Smooth muscle cell (in vitro differentiated cells): ENCODE data around the gene H6PD. TPM values are rescaled to one million over a fixed set of nuclear protein-coding genes. Genes with fewer than 3 reads are reported as not detected.

ENCODE experiments used
- DNase-seq: peaks from one replicate; lab custom pipeline; 2025; ENCODE audit not compliant: unreplicated experiment; lab: John Stamatoyannopoulos, UW
- H2AFZ ChIP-seq: fragments of 200-600 bp; sonication (generic); 2 replicates; pipeline ENCODE4 v1.6.0; 2016; ENCODE audit warnings: antibody characterized with exemption, low read depth, mild to moderate bottlenecking
- H3F3A ChIP-seq: fragments of 200-600 bp; sonication (generic); 2 replicates; pipeline ENCODE4 v1.6.0; 2017; ENCODE audit warnings: antibody characterized with exemption, low read depth
- H3K27ac ChIP-seq: fragments of 200-600 bp; sonication (generic); 2 replicates; pipeline ENCODE4 v1.5.1; 2016; ENCODE audit warnings: low read depth, mild to moderate bottlenecking
- H3K27me3 ChIP-seq: fragments of 200-600 bp; sonication (generic); 2 replicates; pipeline ENCODE4 v1.6.1; 2016; ENCODE audit warnings: low read depth, mild to moderate bottlenecking
- H3K36me3 ChIP-seq: fragments of 200-600 bp; sonication (generic); 2 replicates; pipeline ENCODE4 v1.5.1; 2016; ENCODE audit warnings: low read depth
- H3K4me1 ChIP-seq: fragments of 200-600 bp; sonication (generic); 2 replicates; pipeline ENCODE4 v1.5.1; 2016; ENCODE audit warnings: low read depth
- H3K4me2 ChIP-seq: fragments of 200-600 bp; sonication (generic); 2 replicates; pipeline ENCODE4 v1.6.0; 2016; ENCODE audit warnings: mild to moderate bottlenecking
- H3K4me3 ChIP-seq: fragments of 200-600 bp; sonication (generic); 2 replicates; pipeline ENCODE4 v1.5.1; 2016; ENCODE audit warnings: mild to moderate bottlenecking
- H3K79me2 ChIP-seq: fragments of 200-600 bp; sonication (generic); 2 replicates; pipeline ENCODE4 v1.6.0; 2016; ENCODE audit warnings: low read depth, mild to moderate bottlenecking
- H3K9ac ChIP-seq: fragments of 200-600 bp; sonication (generic); 2 replicates; pipeline ENCODE4 v1.6.0; 2016; ENCODE audit warnings: low read depth
- H3K9me3 ChIP-seq: fragments of 200-600 bp; sonication (generic); replicated peaks from 2 replicates; pipeline ENCODE4 v1.5.1; 2016; ENCODE audit warnings: low read depth
- H4K20me1 ChIP-seq: fragments of 200-600 bp; sonication (generic); 2 replicates; pipeline ENCODE4 v1.6.0; 2016; ENCODE audit warnings: low read depth
- CTCF ChIP-seq: fragments of 200-600 bp; sonication (generic); IDR thresholded peaks from 2 replicates; pipeline ENCODE4 v1.5.1; 2017; ENCODE audit warnings: borderline replicate concordance, mild to moderate bottlenecking, antibody characterized with exemption; ENCODE audit not compliant: insufficient read depth, poor library complexity, severe bottlenecking
- WGBS: methylation state at CpG from one replicate; pipeline ENCODE4 v1.1.7; 2016; ENCODE audit warnings: low lambda C conversion rate; 5-methylcytosine and 5-hydroxymethylcytosine counted together
- polyA plus RNA-seq: library from polyadenylated mRNA; unstranded; fragments of >200 nt; fragmentation: Nextera tagmentation; extraction: Ambion mirVana; gene quantifications from 2 replicates; pipeline ENCODE4 v1.2.1, GENCODE V29; 2016
- total RNA-seq: library from RNA; depleted of rRNA; stranded (reverse); fragments of >200 nt; gene quantifications from 2 replicates; pipeline ENCODE4 v1.2.3, GENCODE V29; 2014

H6PD gene
- total and polyA plus RNA-seq, 2 experiments from 2014 or later = 15.1 to 15.3 TPM

GRCh38 chr1:9317072-9317471 is 82.5 kb downstream of the H6PD start:
- Histone ChIP-seq H3K4me1 (peaks cover 32% of the 10 kb centered on the region), H3K9ac (peak overlapping the region; percentile 64)

GRCh38 chr1:9317591-9318417 is 83.2 kb downstream of the H6PD start:
- Histone ChIP-seq H3K36me3 (no peaks in the 10 kb centered on the region), H3K79me2 (peaks cover 91% of the 10 kb centered on the region), H2AFZ (no peak overlapping the region), H3K4me1 (peaks cover 32% of the 10 kb centered on the region), H3K27me3 (no peaks in the 10 kb centered on the region), H3F3A (peaks cover 34% of the 10 kb centered on the region), H3K4me2 (peak overlapping the region; percentile 58), H3K27ac (peak overlapping the region; percentile 92), H3K9ac (peak overlapping the region; percentile 64), H4K20me1 (peaks cover 97% of the 10 kb centered on the region), H3K4me3 (no peak overlapping the region), H3K9me3 (no peaks in the 10 kb centered on the region)
- no peak for TF ChIP-seq CTCF
- no peak for DNase-seq
- 65% methylated on average over 26 of the region's 28 CpGs for WGBS

More at GRCh38 chr1:9317072-9317471, 82.5 kb downstream of the H6PD start:
- Histone ChIP-seq H3K27me3 (no peaks in the 10 kb centered on the region), H3K4me3 (no peak overlapping the region), H3K27ac (peak overlapping the region; percentile 92), H3K9me3 (no peaks in the 10 kb centered on the region), H3K4me2 (peak overlapping the region; percentile 58), H4K20me1 (peaks cover 99% of the 10 kb centered on the region), H3K36me3 (no peaks in the 10 kb centered on the region), H3F3A (peaks cover 39% of the 10 kb centered on the region), H2AFZ (no peak overlapping the region), H3K79me2 (peaks cover 91% of the 10 kb centered on the region)
- 86% methylated on average over 7 of the region's 7 CpGs for WGBS
- DNase-seq = no peak
- no peak for TF ChIP-seq CTCF

- Histone ChIP-seq H2AFZ (no peak overlapping the region), H3K4me2 (peak overlapping the region; percentile 80), H3K9ac (no peak overlapping the region), H3K27me3 (no peaks in the 10 kb centered on the region), H3K4me1 (peaks cover 32% of the 10 kb centered on the region), H3F3A (peaks cover 34% of the 10 kb centered on the region), H3K79me2 (peaks cover 91% of the 10 kb centered on the region), H3K27ac (peak overlapping the region; percentile 93), H3K4me3 (no peak overlapping the region), H3K36me3 (no peaks in the 10 kb centered on the region), H4K20me1 (peaks cover 97% of the 10 kb centered on the region), H3K9me3 (no peaks in the 10 kb centered on the region)
- no peak for TF ChIP-seq CTCF
- no peak for DNase-seq
- WGBS = 94% methylated on average over 20 of the region's 20 CpGs
These were observed 84.7 kb downstream of the H6PD start for GRCh38 chr1:9319208-9319788.
